ENCODE measurements around the gene RAB44.

RAB44 gene

GRCh38 chr6:36692220-36692619 lies 5.4 kb upstream of the RAB44 start:
- peaks cover 4% of the 10 kb centered on the region; the same call in 1 of the 2 replicates for H3K36me3 ChIP-seq (ENCODE audit: control insufficient read depth, low read length)
- peak overlapping the region; percentile 37 for H3K4me3 ChIP-seq (ENCODE audit: low read length)
- H3K9me3 ChIP-seq (ENCODE audit: control insufficient read depth, insufficient read depth, low read length), result no peaks in the 10 kb centered on the region; the same call in 1 of the 2 replicates
- H3K79me2 ChIP-seq (ENCODE audit: control insufficient read depth, low read length), result no peaks in the 10 kb centered on the region
- H3K4me2 ChIP-seq (ENCODE audit: low read length), result peak overlapping the region; percentile 58
- H3K9me2 ChIP-seq (replicated peaks; ENCODE audit: control insufficient read depth, low read length), result no peaks in the 10 kb centered on the region
- H3F3A ChIP-seq (ENCODE audit: control insufficient read depth, insufficient read depth), result peaks cover 22% of the 10 kb centered on the region
- no peak for TF ChIP-seq CTCF (IDR thresholded peaks at IDR 0.05; ENCODE audit: low read depth, low read length, poor library complexity, severe bottlenecking)
- TF ChIP-seq EZH2phosphoT487 (IDR thresholded peaks at IDR 0.05; ENCODE audit: borderline replicate concordance, low read length), result no peak
- no peaks in the 10 kb centered on the region for H3K27me3 ChIP-seq (ENCODE audit: control insufficient read depth, low read length)
- H3K27ac ChIP-seq (ENCODE audit: low read depth, low read length), result peak overlapping the region; percentile 38
- no peaks in the 10 kb centered on the region for H4K20me1 ChIP-seq (ENCODE audit: control insufficient read depth, insufficient read depth, low read depth, low read length)
- peaks cover 74% of the 10 kb centered on the region for H3K4me1 ChIP-seq (ENCODE audit: control insufficient read depth, low read length)

- Histone ChIP-seq H3F3A (ENCODE audit: control insufficient read depth, insufficient read depth) (peaks cover 16% of the 10 kb centered on the region), H3K4me1 (ENCODE audit: control insufficient read depth, low read length) (peaks cover 66% of the 10 kb centered on the region), H3K79me2 (ENCODE audit: control insufficient read depth, low read length) (no peaks in the 10 kb centered on the region), H3K36me3 (ENCODE audit: control insufficient read depth, low read length) (no peaks in the 10 kb centered on the region), H3K9me2 (replicated peaks; ENCODE audit: control insufficient read depth, low read length) (no peaks in the 10 kb centered on the region), H3K4me3 (ENCODE audit: low read length) (no peak overlapping the region), H4K20me1 (ENCODE audit: control insufficient read depth, insufficient read depth, low read depth, low read length) (no peaks in the 10 kb centered on the region), H3K27ac (ENCODE audit: low read depth, low read length) (peak overlapping the region; percentile 38; the same call in 1 of the 2 replicates), H3K4me2 (ENCODE audit: low read length) (peak overlapping the region; percentile 58), H3K9me3 (ENCODE audit: control insufficient read depth, insufficient read depth, low read length) (no peaks in the 10 kb centered on the region; the same call in 1 of the 2 replicates), H3K27me3 (ENCODE audit: control insufficient read depth, low read length) (no peaks in the 10 kb centered on the region)
- TF ChIP-seq CTCF (IDR thresholded peaks at IDR 0.05; ENCODE audit: low read depth, low read length, poor library complexity, severe bottlenecking) (no peak), EZH2phosphoT487 (IDR thresholded peaks at IDR 0.05; ENCODE audit: borderline replicate concordance, low read length) (no peak)
These were observed 4.5 kb upstream of the RAB44 start for GRCh38 chr6:36692861-36693702.

GRCh38 chr6:36694616-36695015 lies 3.0 kb upstream of the RAB44 start:
- Histone ChIP-seq H3K36me3 (ENCODE audit: control insufficient read depth, low read length) (no peaks in the 10 kb centered on the region), H4K20me1 (ENCODE audit: control insufficient read depth, insufficient read depth, low read depth, low read length) (no peaks in the 10 kb centered on the region), H3K9me3 (ENCODE audit: control insufficient read depth, insufficient read depth, low read length) (no peaks in the 10 kb centered on the region; the same call in 1 of the 2 replicates), H3K27ac (ENCODE audit: low read depth, low read length) (0 out of 2 replicates have a peak overlapping the region, but pooled peaks have one; percentile 22), H3K4me2 (ENCODE audit: low read length) (peak overlapping the region; percentile 45), H3K27me3 (ENCODE audit: control insufficient read depth, low read length) (no peaks in the 10 kb centered on the region), H3K4me1 (ENCODE audit: control insufficient read depth, low read length) (peaks cover 51% of the 10 kb centered on the region), H3K4me3 (ENCODE audit: low read length) (no peak overlapping the region), H3K9me2 (replicated peaks; ENCODE audit: control insufficient read depth, low read length) (no peaks in the 10 kb centered on the region), H3F3A (ENCODE audit: control insufficient read depth, insufficient read depth) (peaks cover 10% of the 10 kb centered on the region), H3K79me2 (ENCODE audit: control insufficient read depth, low read length) (no peaks in the 10 kb centered on the region)
- TF ChIP-seq CTCF (IDR thresholded peaks at IDR 0.05; ENCODE audit: low read depth, low read length, poor library complexity, severe bottlenecking) (no peak), EZH2phosphoT487 (IDR thresholded peaks at IDR 0.05; ENCODE audit: borderline replicate concordance, low read length) (no peak)
